Measurements from ENCODE around the gene CNOT6. TPM values are rescaled to one million over a fixed set of nuclear protein-coding genes. Genes with fewer than 3 reads are reported as not detected.

Gene CNOT6
- total RNA-seq, 4 donors from 2014 or later: 15.8 to 25.7 (median 24.1) TPM

GRCh38 chr5:180598316-180598701 is 104.1 kb downstream of the CNOT6 start:
- no peak for TF ChIP-seq EP300 (IDR thresholded peaks at IDR 0.05)
- TF ChIP-seq CTCF (IDR thresholded peaks at IDR 0.05): no peak
- TF ChIP-seq POLR2A (IDR thresholded peaks at IDR 0.05): no peak
- TF ChIP-seq POLR2AphosphoS5 (IDR thresholded peaks at IDR 0.05): no peak
- Histone ChIP-seq H3K36me3 (no peaks in the 10 kb centered on the region), H3K4me1 (no peaks in the 10 kb centered on the region), H3K9me3 (no peaks in the 10 kb centered on the region), H3K27ac (no peak overlapping the region), H3K4me3 (no peak overlapping the region), H3K27me3 (peaks cover 12% of the 10 kb centered on the region)
- no CpG with 5 or more reads among the region's 9 CpGs for WGBS, 2 donors (ENCODE audit: low coverage in 1 of 2)
- no peak for ATAC-seq

GRCh38 chr5:180598797-180599589 is 104.8 kb downstream of the CNOT6 start:
- Histone ChIP-seq H3K36me3 (no peaks in the 10 kb centered on the region), H3K4me1 (no peaks in the 10 kb centered on the region), H3K4me3 (no peak overlapping the region), H3K27me3 (peaks cover 6% of the 10 kb centered on the region), H3K9me3 (no peaks in the 10 kb centered on the region), H3K27ac (no peak overlapping the region)
- no peak for ATAC-seq
- TF ChIP-seq EP300 (IDR thresholded peaks at IDR 0.05) (no peak), CTCF (IDR thresholded peaks at IDR 0.05) (no peak), POLR2AphosphoS5 (IDR thresholded peaks at IDR 0.05) (no peak), POLR2A (IDR thresholded peaks at IDR 0.05) (no peak)
- 80 to 100% methylated on average over 1 to 2 of the region's 16 CpGs for WGBS, 2 donors (ENCODE audit: low coverage in 1 of 2)

GRCh38 chr5:180599590-180599914 is 105.4 kb downstream of the CNOT6 start:
- WGBS, 2 donors (ENCODE audit: low coverage in 1 of 2): 100% methylated on average over 1 of the region's 6 CpGs; no CpG with 5 or more reads in 1 of the 2 donors
- no peak overlapping the region for H3K27ac ChIP-seq
- H3K4me1 ChIP-seq: no peaks in the 10 kb centered on the region

DNA sequence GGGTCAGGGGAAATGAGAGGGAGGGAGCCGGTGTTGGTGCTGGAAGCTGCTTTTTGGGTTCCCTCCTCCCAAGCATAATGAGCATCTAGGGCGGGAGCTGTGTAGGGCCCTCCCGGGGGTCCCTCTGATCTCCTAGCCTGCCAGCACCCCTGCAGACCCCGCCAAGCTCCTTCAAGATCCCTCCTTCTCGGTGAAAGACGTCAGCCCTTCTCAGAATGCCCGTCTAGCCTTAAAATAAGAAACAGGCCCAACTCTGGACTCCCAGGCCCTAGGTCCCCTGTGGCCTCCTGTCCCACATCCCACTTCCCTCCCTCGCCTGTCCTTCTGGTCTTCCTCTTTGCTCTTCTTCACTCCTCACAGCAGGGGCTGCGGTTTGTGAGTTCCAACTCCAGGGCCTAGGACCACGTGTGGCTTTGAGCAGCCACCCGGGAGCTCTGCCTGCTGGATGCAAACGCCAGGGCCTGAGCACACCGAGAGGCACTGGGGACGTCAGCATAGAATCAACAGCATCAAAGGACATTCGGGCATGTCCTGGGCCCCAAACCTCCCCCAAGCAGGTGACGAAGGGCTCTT is 105.9 kb downstream of the CNOT6 start:
- Histone ChIP-seq H3K27ac (no peak overlapping the region), H3K27me3 (no peaks in the 10 kb centered on the region), H3K9me3 (no peaks in the 10 kb centered on the region), H3K4me1 (no peaks in the 10 kb centered on the region), H3K4me3 (no peak overlapping the region), H3K36me3 (no peaks in the 10 kb centered on the region)
- TF ChIP-seq EP300 (IDR thresholded peaks at IDR 0.05): no peak
- TF ChIP-seq CTCF (IDR thresholded peaks at IDR 0.05): no peak
- TF ChIP-seq POLR2A (IDR thresholded peaks at IDR 0.05): no peak
- no peak for TF ChIP-seq POLR2AphosphoS5 (IDR thresholded peaks at IDR 0.05)
- 74 to 92% methylated on average over 4 to 11 of the region's 16 CpGs for WGBS, 2 donors (ENCODE audit: low coverage in 1 of 2)
- no peak for ATAC-seq

More at GRCh38 chr5:180599590-180599914, 105.4 kb downstream of the CNOT6 start:
- Histone ChIP-seq H3K4me3 (no peak overlapping the region), H3K36me3 (no peaks in the 10 kb centered on the region), H3K9me3 (no peaks in the 10 kb centered on the region), H3K27me3 (no peaks in the 10 kb centered on the region)
- TF ChIP-seq CTCF (IDR thresholded peaks at IDR 0.05): no peak
- no peak for TF ChIP-seq POLR2AphosphoS5 (IDR thresholded peaks at IDR 0.05)
- TF ChIP-seq POLR2A (IDR thresholded peaks at IDR 0.05): no peak
- no peak for TF ChIP-seq EP300 (IDR thresholded peaks at IDR 0.05)
- ATAC-seq: no peak

- H3K36me3 ChIP-seq: no peaks in the 10 kb centered on the region
- no peak overlapping the region for H3K27ac ChIP-seq
- peaks cover 2% of the 10 kb centered on the region for H3K27me3 ChIP-seq
- no peaks in the 10 kb centered on the region for H3K9me3 ChIP-seq
- ATAC-seq: no peak
- H3K4me3 ChIP-seq: no peak overlapping the region
- WGBS, 2 donors (ENCODE audit: low coverage in 1 of 2): 77% methylated on average over 5 of the region's 12 CpGs; no CpG with 5 or more reads in 1 of the 2 donors
- TF ChIP-seq POLR2A (IDR thresholded peaks at IDR 0.05): no peak
- no peak for TF ChIP-seq EP300 (IDR thresholded peaks at IDR 0.05)
- no peak for TF ChIP-seq CTCF (IDR thresholded peaks at IDR 0.05)
- no peak for TF ChIP-seq POLR2AphosphoS5 (IDR thresholded peaks at IDR 0.05)
- no peaks in the 10 kb centered on the region for H3K4me1 ChIP-seq
These were observed 106.4 kb downstream of the CNOT6 start for GRCh38 chr5:180600554-180601041.
